GM21576 (cell line): Measurements from ENCODE around the gene APELA.
"Not testable (repeated sequence)": the region's sequence is repeated elsewhere in the genome, so short reads cannot be mapped to it uniquely, and the experiment has no call there.

Experiments used
- ATAC-seq: cut with Tn5 transposase; IDR thresholded peaks from one replicate; pipeline ENCODE4 v1.9.1; 2021; ENCODE audit warnings: mild to moderate bottlenecking, moderate library complexity; ENCODE audit not compliant: unreplicated experiment

Gene APELA, protein sequence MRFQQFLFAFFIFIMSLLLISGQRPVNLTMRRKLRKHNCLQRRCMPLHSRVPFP

DNA sequence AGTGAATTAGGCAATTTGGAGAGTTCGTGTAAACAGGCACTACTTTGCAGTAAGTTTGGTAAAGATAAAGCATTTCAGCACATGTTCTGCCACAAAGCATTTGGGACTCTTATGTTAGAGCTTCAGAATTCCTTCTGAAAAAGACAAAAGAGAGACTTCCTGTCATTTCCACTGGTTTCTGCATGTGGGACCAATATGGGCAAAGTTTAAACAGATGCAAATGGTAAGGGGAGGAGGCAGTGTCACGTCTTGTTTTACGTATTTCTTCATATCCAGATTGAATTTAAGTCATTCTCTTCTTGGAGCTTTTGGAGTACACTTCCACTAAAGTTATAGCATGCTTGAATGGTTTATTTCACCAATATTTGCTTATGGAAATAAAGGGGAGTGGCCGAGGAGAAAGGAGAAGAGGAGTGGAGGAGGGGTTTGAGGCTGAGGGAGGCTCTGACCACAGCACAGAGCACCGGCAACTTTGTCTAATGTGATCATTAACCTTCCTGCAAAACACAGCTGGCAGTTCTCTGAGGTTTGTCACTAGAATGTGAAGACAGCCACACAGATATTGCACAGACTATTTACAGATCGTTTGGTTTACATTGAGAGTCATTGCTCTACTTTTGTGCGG lies at the start of gene APELA:
TSS of gene APELA (plus strand) at position 479 of the 625 bp plus-strand sequence. CDS start 154 bp downstream, outside the sequence.
- ATAC-seq, result peak; percentile 98

DNA sequence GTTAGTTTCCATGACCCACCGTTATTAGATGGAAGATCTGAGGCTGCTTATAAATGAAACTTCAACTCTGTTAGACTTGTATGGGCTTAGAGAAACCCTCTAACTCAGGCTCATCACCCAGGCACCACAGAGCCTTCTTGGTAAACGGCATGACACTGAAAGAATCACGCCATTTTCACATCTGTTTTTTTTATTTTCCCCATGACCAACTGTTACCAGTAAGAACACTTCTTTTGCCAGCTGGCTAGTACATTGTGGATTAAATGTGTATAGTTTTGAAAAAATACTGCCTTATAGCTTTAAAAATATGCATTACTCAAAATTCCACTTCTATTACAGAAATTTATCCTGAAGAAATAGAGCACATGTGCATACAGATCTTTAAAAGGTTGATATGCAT lies 48.0 kb upstream of the APELA start:
- no peak for ATAC-seq

DNA sequence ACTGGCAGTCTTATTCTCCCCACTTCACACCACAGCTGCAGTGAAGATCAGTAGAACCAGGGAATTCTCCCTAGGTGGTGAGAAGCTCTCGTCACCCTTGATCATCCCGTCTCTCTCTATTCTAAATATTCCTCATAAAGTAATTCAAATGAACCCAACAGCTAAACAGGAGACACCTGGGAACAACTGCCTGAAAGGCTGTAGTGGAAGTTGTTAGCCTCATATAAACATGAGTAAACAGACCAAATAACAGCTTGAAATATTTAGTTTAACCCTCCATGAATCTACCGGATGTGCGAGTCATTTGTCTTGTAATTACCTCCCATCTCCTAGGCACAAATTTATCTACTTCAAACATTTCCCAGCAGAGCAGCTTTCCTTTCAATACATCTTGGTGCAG lies 30.4 kb upstream of the APELA start:
- ATAC-seq, result no peak

DNA sequence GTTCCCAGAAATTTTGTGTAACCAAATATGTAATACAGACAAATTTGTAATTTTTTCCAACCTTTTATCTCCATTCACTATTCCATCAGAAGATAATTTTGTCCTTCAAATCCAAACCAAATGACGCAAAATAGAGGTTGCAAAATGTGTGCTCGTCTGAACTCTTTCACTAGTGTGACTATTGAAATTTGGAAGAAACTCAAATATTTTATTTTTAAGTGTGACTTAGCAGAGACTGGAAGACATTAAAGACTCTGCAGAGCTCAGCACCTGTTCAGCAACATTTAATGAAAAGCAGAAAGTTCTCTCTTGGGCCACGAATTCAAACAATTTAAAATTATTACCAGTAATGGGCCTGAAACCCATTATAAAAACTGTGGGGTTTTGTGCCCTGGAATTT lies 30.0 kb upstream of the APELA start:
- no peak for ATAC-seq

DNA sequence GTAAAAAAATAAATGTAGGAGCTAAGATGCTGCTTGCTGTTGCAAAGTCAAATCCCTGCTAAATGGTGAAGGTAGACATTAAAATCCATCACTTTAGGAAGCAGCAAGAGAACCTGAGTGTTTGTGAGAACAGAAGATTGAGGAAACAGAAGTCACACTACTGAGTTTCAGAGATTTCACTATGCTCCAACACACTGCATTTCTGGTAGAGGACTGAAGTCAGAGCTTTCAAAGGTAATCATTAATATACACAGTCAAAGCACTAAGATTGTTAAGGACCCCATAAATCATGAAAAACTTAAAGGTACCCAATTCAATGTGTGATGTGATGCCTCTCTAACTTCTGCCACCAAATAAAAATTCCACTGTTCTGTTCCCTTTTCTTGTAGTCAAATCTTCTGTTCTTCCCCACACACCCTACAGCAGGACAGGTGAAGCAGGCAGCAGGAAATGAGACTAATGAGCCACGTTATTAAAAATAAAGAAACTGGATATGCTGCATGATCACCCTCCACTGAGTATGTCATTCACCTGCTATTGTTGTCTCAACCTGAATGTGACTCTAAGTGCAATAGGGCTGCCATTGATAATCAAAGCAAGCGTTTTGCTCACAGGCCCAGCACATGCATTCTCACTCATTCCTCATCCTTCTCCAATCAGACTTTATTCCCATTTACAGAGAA lies 28.9 kb upstream of the APELA start:
- no peak for ATAC-seq

DNA sequence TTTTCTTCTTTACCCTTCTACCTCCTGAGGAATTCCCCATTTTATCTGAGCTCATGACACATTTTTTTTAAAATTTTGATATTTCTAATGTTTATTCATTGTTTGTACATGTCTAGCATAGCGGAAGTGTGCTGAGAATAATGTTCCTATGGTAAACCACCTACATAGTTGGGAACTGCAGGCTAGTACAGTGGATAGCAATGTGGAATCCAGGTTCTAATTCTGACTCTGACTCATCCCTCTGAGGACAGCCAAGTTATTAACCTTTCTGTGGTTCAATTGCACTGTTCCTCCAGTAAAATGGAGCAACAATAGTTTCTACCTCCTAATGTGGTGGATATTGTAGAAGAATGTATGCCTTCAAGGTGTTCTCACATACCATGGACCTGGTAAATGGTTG lies 20.6 kb upstream of the APELA start:
- ATAC-seq, result no peak

DNA sequence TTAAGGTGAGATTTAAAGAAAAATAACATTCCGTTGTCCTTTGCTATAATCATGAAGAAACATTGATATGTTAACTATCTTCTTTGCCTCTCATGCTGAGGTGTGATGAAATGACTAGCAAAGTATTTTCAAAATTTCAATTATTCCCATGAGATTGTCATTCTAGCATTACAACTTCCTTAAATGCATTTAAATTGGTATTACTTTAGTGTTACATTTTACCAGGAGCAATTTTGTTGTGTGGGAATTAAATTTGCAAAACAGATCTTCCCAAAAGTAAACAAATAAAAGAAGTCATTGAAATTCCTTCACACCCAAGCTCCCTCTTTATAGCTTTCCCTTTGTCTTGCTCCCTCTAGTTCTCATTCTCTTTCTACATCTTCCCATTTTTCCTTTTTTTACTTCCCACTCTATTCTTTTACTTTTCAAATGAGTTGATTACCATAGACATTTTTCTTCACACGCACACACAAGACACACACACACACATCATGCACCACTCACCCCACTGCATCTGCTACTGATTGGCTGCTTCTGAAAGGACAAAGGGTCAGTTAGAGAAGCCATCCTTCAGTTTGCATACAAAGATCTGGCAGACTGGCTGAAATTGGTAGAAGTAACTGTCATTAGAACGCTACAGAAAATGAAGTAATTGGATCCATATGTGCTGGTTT lies 10.0 kb upstream of the APELA start:
- no peak for ATAC-seq

DNA sequence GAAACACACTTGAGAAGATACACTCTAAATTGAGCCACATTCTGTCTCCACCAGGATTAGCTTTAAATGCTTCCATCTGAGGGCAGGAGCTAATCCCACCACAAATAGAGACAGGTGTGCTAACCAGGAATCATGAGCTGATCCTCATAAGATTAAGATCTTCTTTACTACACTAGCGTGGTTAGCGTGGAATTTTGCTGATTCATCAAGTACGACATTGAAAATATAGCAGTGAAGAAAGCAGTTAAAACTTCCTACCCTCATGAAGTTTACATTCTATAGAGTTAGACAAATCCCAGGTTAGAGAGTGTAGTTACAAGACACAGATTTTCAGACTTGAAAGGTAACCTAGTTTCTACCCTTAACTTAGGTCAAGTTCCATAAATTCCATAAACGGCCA lies 5.3 kb upstream of the APELA start:
- no peak for ATAC-seq

DNA sequence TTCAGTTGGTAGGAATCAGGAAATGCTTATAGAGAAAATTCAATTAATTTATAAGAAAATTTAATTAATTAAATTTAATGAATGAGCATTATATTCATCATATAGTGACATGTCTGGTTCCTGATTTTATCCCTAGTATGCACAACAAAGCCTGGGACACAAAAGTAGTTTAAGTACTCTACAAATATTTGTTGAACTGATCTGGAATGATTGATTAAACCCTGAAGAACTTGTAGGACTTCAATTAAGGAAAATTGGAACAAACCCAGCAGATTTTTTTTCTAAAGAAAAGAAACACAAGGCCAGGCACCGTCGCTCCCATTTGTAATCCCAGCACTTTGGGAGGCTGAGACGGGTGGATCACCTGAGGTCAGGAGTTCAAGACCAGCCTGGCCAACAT lies 4.5 kb upstream of the APELA start:
- no peak for ATAC-seq

DNA sequence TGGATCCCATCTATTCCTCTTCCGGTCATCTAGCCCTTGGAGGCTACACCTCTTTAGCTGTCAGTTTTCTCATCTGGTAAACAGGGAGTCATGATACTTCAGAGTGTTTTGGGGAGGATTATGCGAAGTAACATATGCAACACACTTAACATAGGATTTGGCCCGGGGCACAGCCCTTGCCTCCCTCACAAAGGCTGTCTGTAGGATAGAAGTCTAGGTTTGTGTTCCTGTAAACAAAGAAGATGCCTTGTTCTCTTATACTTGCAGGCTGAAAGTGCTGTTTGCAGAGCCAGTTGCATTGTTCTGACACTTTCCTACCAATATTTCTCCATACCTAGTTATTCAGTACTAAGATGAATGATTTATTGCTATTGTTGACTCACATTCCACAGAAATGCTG lies 2.2 kb upstream of the APELA start:
- no peak for ATAC-seq

DNA sequence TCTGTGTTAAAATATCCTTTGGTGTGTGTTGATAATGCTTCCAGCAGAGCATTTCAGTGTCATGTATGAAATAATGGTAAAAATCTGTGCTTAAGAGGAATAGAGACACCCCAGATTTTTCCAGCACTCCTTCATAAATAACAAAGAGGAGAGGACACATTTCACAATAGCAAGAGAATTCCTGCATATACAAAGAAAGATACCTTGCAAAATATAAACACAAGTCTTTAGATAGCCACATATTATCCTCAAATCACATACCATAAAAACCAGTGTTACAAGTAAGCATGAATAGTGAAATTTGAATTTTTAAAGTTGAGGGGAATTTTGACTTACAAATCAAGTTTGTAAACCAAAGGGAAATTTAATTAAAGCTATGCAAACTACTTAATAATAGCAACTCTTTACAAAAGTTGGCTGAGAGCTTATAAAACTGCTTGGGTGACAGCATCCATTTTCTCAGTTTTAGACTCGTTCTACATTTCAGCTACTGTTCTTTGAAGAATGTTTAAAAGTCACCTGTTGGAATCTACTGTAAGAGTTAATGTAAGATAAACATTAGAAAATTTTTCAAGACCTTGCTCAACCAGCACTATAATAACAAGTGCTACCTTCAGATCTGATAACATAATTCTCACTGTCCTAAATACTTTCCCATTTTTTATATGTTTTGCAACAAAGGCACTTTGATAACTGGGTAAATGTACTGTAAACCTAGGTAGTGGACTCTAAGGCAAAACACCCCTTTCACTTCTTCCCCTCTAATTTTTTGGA lies 3.7 kb downstream of the APELA start:
- no peak for ATAC-seq

DNA sequence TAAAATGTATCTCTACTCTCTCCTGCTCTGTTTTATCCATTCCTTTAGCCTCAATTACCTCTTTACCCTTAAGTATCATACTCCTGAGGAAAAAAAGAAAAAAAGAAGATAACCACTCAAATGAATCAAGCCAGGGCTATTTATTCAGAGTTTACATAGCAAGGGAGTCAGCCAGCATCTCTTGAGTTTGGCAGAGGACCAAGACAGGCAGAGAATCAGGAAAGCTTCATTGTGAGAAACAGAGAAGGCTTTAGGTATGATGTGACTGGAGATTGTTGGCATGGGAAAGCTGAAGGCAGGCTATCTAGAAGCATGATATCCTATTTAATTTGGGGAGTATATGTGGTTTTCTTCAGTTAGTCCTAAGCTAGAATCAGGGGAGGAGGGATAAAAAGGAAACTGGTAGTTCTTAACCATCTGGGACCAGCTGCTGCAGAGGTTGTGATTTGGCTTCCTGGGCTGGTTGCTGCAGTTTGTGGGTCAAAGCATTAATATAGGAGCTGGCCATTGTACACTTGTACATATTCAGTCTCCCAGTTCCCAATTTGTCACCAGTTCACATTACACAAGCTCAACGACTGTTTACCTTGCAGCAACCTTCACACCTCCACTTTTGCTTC lies 11.2 kb downstream of the APELA start:
- ATAC-seq, result no peak

DNA sequence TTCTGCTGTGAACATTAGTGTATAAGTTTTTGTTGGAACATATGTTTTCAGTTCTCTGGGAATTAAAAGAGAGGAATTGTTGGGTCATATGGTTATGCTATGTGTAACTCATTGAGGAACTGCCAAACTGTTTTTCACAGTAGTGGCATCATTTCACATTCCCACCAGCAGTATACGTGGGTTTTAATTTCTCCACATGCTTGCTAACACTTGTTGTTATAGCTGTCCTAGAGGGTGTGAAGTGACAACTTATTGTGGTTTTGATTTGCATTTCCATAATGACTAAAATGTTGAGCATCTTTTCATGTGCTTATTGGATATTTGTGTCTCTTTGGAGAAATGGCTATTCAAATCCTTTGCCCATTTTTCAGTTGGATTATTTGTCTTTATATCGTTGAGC lies 13.7 kb downstream of the APELA start:
- no peak for ATAC-seq

DNA sequence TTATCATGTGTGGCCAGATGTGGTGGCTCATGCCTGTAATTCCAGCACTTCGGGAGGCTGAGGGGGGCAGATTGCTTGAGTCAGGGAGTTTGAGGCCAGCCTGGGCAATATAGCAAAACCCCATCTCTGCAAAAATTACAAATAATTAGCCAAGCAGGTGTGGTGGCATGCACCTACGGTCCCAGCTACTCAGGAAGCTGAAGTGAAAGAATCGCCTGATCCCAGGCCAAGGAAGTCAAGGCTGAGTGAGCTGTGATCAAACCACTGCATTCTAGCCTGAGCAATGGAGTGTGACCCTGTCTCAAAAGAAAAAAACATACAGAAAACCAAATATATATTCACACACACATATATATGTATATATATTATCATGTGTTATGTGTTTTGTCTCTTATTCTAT lies 15.0 kb downstream of the APELA start:
- peak; percentile 85 for ATAC-seq

DNA sequence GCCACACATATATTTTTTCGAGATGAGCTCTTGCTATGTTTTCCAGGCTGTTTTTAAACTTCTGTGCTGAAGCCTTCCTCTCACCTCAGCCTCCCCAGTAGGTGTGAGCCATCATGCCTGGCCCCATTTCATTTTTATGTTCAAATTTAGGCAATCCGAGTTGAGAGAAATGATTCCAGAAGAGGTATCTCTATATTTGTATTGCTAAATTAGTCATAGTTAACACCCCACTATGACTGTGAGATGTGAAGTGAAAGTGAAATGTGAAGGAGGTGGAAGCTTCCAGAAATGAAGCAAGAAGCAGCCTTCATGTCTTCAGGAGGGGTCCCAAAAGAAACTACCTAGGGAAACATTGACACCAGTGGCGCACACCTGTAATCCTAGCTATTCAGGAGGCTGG lies 17.7 kb downstream of the APELA start:
- ATAC-seq, result peak; percentile 68

DNA sequence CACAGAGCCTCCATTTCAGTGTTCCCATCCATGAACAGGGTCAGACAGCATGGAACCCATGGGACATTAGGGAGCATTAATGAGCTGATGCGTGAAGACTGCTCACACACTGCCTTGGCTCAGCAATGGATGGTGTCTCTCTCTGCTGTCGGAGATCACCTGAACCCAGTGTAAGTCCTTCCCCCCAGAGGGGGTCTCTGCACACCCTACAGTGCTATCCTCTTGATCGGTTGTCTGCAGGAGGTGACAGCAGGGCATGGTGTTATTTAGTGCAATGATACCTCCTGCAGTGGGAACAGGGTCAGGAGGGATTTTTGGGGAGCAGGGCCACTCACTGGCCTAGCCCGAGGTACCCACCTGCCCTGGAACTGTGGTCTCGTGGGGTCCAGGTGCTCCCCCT lies 25.6 kb downstream of the APELA start:
- no peak for ATAC-seq

DNA sequence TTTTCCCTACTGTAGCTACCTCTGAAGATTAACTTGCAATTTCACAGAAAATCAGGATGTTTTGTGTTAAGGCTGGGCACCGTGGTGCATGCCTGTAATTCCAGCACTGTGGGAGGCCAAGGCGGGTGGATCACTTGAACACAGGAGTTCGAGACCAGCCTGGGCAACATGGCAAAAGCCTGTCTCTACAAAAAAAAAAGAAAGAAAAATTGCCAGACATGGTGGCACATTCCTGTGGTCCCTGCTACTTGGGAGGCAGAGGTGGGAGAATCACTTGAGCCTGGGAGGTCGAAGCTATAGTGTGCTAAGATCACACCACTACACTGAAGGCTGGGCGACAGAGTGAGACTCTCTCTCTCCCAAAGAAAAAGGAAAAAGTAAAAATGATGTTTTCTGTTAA lies 27.4 kb downstream of the APELA start:
- ATAC-seq, result no peak

DNA sequence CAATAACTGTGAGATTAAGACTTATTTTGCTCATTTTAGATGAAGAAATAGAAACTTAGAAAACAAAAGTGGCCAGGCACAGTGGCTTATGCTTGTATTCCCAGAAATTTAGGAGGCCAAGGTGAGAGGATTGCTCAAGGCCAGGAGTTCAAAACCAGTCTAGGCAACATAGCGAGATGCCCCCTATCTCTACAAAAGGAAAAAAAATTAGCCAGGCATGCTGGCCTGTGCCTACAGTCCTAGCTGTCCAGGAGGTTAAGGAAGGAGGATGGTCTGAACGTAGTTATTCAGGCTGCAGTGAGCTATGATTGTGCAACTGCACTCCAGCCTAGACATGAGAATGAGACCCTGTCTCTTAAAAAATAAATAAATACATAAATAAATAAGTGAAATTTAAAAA lies 28.0 kb downstream of the APELA start:
- ATAC-seq, result no peak

DNA sequence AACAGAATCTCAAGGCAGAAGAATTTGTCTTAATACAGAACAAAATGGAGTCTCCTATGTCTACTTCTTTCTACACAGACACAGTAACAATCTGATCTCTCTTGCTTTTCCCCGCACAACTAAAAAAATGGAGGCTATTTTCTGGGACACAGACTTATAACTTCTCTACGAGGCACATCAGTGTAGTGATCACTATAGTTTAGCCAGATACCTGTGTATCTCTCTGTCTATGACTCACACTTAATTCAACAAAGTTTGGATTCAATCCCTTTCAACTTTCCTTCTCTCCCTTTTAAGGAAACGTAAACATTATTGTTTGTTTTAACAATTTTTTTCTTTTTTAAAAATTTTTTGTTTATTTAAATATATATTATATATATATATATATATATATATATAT lies 29.4 kb downstream of the APELA start:
- ATAC-seq, result no peak

DNA sequence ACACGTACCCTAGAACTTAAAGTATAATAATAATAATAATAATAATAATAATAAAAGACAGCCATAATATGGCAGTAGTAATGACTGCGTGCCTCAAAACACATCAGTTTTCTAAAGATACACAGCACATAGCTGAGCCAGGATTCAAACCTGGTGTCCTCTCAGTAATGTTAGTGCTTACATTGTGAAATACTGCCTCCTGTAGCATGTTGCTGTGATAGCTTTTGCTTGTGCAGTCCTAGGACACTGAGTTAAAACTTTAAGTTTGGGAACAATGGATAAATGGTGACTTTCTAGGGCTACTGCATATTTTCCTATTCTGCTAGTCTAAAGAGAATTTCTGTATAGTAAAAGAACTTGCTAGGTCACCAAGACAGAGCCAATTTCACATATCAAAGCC lies 36.5 kb downstream of the APELA start:
- ATAC-seq, result not testable (repeated sequence)

DNA sequence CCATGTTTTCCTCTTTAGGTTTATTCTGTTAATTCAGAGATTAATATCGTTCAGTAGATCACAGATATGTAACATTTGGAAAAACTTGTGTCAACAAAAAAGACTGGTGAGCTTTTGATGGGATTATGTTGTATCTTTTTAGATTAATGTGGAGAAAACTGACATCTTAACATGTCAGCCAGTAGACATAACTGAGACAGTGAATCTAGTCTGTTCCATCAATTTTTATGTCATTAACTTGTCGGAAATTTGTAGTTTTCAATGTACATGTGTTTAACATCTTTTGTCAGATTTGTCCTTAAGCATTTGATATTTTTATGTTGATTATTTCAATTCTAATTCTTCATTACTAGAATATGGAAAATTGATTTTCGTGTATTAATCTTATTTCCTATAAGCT lies 42.0 kb downstream of the APELA start:
- no peak for ATAC-seq
